Measurements from ENCODE around the gene FOXC1.

DNA sequence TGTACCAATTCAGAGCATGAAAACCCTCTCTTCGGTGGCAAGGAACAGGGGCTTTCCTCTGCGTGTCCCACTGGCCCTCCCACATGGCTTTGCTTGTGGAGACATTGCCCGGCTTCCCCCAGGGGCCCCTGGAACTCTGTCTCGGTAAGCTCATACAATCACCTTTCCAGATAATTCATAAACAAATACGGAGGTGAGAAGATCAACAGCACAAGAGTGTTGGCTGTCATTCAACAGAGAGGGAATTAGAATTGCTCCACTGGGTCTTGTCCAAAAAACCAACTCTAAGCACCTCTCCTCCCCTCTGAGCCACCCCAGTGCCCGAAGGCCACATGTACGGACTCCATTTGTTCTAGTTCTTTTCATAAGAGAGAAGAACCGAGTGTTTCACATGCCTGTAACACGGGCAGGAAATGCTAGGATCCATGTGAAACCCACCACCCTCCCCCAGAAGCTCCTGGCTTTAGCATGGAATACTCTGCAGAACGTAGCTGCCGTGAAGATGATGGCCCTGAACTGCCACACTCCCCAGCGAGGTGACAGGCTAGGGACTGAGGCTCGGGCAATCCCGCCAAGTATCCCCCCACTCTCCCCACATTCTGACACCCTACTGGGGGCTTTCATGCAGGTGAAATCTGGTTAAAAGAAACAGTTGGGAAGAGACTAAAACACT lies 24.6 kb upstream of the FOXC1 start:
- TF ChIP-seq, protein P1, sequence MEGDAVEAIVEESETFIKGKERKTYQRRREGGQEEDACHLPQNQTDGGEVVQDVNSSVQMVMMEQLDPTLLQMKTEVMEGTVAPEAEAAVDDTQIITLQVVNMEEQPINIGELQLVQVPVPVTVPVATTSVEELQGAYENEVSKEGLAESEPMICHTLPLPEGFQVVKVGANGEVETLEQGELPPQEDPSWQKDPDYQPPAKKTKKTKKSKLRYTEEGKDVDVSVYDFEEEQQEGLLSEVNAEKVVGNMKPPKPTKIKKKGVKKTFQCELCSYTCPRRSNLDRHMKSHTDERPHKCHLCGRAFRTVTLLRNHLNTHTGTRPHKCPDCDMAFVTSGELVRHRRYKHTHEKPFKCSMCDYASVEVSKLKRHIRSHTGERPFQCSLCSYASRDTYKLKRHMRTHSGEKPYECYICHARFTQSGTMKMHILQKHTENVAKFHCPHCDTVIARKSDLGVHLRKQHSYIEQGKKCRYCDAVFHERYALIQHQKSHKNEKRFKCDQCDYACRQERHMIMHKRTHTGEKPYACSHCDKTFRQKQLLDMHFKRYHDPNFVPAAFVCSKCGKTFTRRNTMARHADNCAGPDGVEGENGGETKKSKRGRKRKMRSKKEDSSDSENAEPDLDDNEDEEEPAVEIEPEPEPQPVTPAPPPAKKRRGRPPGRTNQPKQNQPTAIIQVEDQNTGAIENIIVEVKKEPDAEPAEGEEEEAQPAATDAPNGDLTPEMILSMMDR (IDR thresholded peaks at IDR 0.05; ENCODE audit: low read depth, low read length, missing input control): no peak
- TF ChIP-seq, protein P2, sequence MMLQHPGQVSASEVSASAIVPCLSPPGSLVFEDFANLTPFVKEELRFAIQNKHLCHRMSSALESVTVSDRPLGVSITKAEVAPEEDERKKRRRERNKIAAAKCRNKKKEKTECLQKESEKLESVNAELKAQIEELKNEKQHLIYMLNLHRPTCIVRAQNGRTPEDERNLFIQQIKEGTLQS (IDR thresholded peaks at IDR 0.05): no peak
- TF ChIP-seq SP1 (IDR thresholded peaks at IDR 0.05) (no peak), RXRA (IDR thresholded peaks at IDR 0.05) (no peak), RAD21 (IDR thresholded peaks at IDR 0.05) (no peak)
